B cell (primary cell): ENCODE results near the gene SLC19A1. TPM values are rescaled to one million over a fixed set of nuclear protein-coding genes. Genes with fewer than 3 reads are reported as not detected.

Experiments used
- ATAC-seq: fragments of 200-7000 bp; cut with Tn5 transposase; one replicate; pipeline ENCODE4 v1.10.0; 2021; ENCODE audit warnings: low read depth, mild to moderate bottlenecking, moderate number of reproducible peaks, moderate library complexity
- CTCF ChIA-PET: fragments of 350-600 bp; sonication (Branson Sonifier 250); formaldehyde crosslinking; loops from one replicate; lab custom pipeline; 2021; ENCODE audit warnings: antibody characterized with exemption, inconsistent platforms; lab: Charles Lee
- POLR2A ChIA-PET: fragments of 350-600 bp; sonication (Branson Sonifier 250); formaldehyde crosslinking; loops from one replicate; lab custom pipeline; 2021; ENCODE audit warnings: antibody characterized with exemption; lab: Charles Lee
- DNase-seq: peaks from one replicate; pipeline ENCODE4 v3.0.0; 2013
- H2AFZ ChIP-seq: 2 replicates; pipeline ENCODE4 v1.6.1; 2012; ENCODE audit warnings: mild to moderate bottlenecking, low read depth, low read length; ENCODE audit not compliant: insufficient read depth, poor library complexity, severe bottlenecking
- H3K27ac ChIP-seq, 2 donors: 1 replicate in 1 of 2; 2 replicates in 1 of 2; pipeline ENCODE4 v1.5.1; 2012 to 2013; ENCODE audit warnings: low read length in 2 of 2, mild to moderate bottlenecking in 2 of 2, moderate library complexity in 1 of 2
- H3K27me3 ChIP-seq, 4 experiments: fragments of 200-600 bp in 1 of 4; sonication (generic) in 1 of 4; replicated peaks in 1 of 4; 1 replicate in 2 of 4; 2 replicates in 2 of 4; pipeline versions ENCODE4 v1.6.1 to v1.7.0; 2013 to 2016; ENCODE audit warnings: low read length in 3 of 4, mild to moderate bottlenecking in 2 of 4, mixed read lengths in 1 of 4, moderate library complexity in 1 of 4; ENCODE audit not compliant: insufficient read depth in 4 of 4, control insufficient read depth in 3 of 4; ENCODE audit errors: control extremely low read depth in 1 of 4
- H3K36me3 ChIP-seq, 2 experiments: replicated peaks in 1 of 2; 1 replicate in 1 of 2; 2 replicates in 1 of 2; pipeline versions ENCODE4 v1.6.1 to v1.7.1; 2013; ENCODE audit warnings: low read length in 1 of 2; ENCODE audit not compliant: insufficient read depth in 2 of 2, control insufficient read depth in 1 of 2; ENCODE audit errors: control extremely low read depth in 1 of 2, extremely low read depth in 1 of 2
- H3K4me1 ChIP-seq, 2 donors: fragments of 200-600 bp in 1 of 2; sonication (generic) in 1 of 2; 1 replicate in 1 of 2; 2 replicates in 1 of 2; pipeline versions ENCODE4 v1.5.1 to v1.6.1; 2013 to 2017; ENCODE audit warnings: low read length in 2 of 2; ENCODE audit not compliant: control insufficient read depth in 2 of 2, insufficient read depth in 2 of 2
- H3K4me2 ChIP-seq: replicated peaks from 2 replicates; pipeline ENCODE3; 2012; ENCODE audit warnings: mild to moderate bottlenecking, low read depth, low read length; ENCODE audit not compliant: poor library complexity, severe bottlenecking
- H3K4me3 ChIP-seq, 5 experiments: fragments of 200-600 bp in 1 of 5; sonication (generic) in 1 of 5; 1 replicate in 3 of 5; 2 replicates in 2 of 5; pipeline versions ENCODE4 v1.5.1 to v1.7.0; 2011 to 2016; ENCODE audit warnings: low read length in 4 of 5, mild to moderate bottlenecking in 4 of 5, low read depth in 2 of 5, control low read depth in 1 of 5, moderate library complexity in 1 of 5; ENCODE audit not compliant: insufficient read depth in 1 of 5; ENCODE audit errors: control extremely low read depth in 1 of 5, extremely low read depth in 1 of 5
- H3K79me2 ChIP-seq: fragments of 200-600 bp; sonication (generic); one replicate; pipeline ENCODE4 v1.6.0; 2016; ENCODE audit warnings: low read length; ENCODE audit not compliant: control insufficient read depth, insufficient read depth
- H3K9ac ChIP-seq: fragments of 200-600 bp; sonication (generic); 2 replicates; pipeline ENCODE4 v1.6.1; 2017; ENCODE audit warnings: mild to moderate bottlenecking, low read length, moderate library complexity
- H3K9me3 ChIP-seq, 3 donors: one replicate each; pipeline versions ENCODE4 v1.6.1 to v1.7.1; 2013; ENCODE audit warnings: low read length in 2 of 3; ENCODE audit not compliant: control insufficient read depth in 2 of 3, insufficient read depth in 1 of 3; ENCODE audit errors: control extremely low read depth in 1 of 3
- H4K20me1 ChIP-seq: 2 replicates; pipeline ENCODE4 v1.6.0; 2012; ENCODE audit warnings: mild to moderate bottlenecking, low read length; ENCODE audit not compliant: insufficient read depth, control insufficient read depth, poor library complexity, severe bottlenecking
- H3K27ac Mint-ChIP-seq: one replicate; pipeline ENCODE4 v1.8.0; 2021; ENCODE audit warnings: mixed read lengths
- H3K27me3 Mint-ChIP-seq: one replicate; pipeline ENCODE4 v1.8.0; 2021; ENCODE audit warnings: mixed read lengths
- H3K4me1 Mint-ChIP-seq: one replicate; pipeline ENCODE4 v1.8.0; 2021; ENCODE audit warnings: mixed read lengths
- H3K4me3 Mint-ChIP-seq: one replicate; pipeline ENCODE4 v1.8.0; 2021; ENCODE audit warnings: mixed read lengths
- H3K9me3 Mint-ChIP-seq: one replicate; pipeline ENCODE4 v1.8.0; 2022; ENCODE audit warnings: mixed read lengths; ENCODE audit not compliant: insufficient read depth
- EZH2 ChIP-seq: IDR thresholded peaks from 2 replicates; pipeline ENCODE4 v1.6.1; 2012; ENCODE audit warnings: borderline replicate concordance, low read depth, mild to moderate bottlenecking, moderate library complexity, low read length; ENCODE audit not compliant: insufficient read depth, poor library complexity, severe bottlenecking
- WGBS: methylation state at CpG from one replicate; pipeline ENCODE4 v1.1.5; 2013; ENCODE audit warnings: missing lambda C conversion rate; ENCODE audit not compliant: insufficient coverage; 5-methylcytosine and 5-hydroxymethylcytosine counted together
- intact Hi-C: fragments of 100-400 bp; cut with micrococcal nuclease; formaldehyde crosslinking; loops from one replicate; pipeline ENCODE4 v1.10.0; 2022
- polyA plus RNA-seq: library from polyadenylated mRNA; depleted of rRNA; stranded (reverse); fragments of >200 nt; gene quantifications from 2 replicates; pipeline ENCODE4 v1.2.3, GENCODE V29; 2012
- total RNA-seq, 2 donors: library from RNA; stranded (reverse); fragments of 120-200 nt in 1 of 2; gene quantifications; 1 replicate in 1 of 2; 2 replicates in 1 of 2; pipeline versions ENCODE4 v1.2.3 to v1.2.4, GENCODE V29; 2013 to 2022
- TF ChIP-seq, protein P1 (sequence below): fragments of 200-600 bp; IDR thresholded peaks from one replicate; pipeline ENCODE4 v1.8.0; 2022; ENCODE audit warnings: antibody characterized with exemption, mild to moderate bottlenecking

Gene SLC19A1
- total and polyA plus RNA-seq, 2 donors (not counting 1 experiment from before 2014, with no cell fraction given), result 8.7 to 10.1 TPM

DNA sequence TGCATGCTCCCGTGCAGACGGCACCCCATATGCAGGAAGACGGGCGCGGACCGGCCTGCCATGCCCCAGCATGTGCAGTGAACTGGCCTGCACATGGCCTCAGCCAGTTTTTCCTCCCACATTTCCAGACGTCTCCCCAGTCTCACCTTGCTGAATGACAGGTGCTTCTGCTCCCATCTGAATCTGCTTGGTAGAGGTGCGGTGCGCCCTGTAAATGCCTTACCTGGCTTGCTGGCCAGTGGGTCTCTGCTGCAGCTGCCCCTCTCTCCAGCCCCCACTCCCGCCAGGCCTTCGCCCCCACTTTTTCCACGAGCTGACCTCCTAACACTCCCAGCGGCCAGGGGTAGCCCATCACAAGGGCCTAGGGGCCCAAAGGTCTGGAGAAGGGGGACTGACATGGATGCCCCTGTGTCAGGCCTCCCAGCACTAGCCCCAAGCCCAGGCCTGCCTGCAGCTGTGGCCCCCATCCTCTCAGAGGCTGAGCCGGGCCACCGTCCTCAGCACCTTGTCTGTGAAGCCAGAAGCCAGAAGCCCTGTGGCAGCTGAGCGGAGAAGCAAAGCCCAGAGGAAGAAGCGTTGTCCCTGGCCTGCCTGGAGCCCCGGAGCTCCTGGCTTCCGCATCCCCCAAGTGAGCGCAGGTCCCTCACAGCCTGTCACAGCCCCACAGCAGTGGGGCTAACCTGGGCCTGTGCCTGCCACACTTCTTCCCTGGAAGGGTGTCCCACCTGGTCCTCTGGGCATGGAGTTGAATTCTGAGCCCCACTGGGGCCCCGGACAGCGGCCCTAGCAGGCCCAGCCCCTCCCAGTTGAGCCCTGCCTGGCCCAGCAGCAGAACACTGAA is 3.7 kb upstream of the SLC19A1 start:
- H4K20me1 ChIP-seq, result no peaks in the 10 kb centered on the region
- 91% methylated on average over 22 of the region's 22 CpGs for WGBS
- ChIA-PET CTCF (interaction anchor here (1.1 kb wide), 1 partner anchor 405 kb away, joined by 3 read pairs; no protein-coding TSS in a partner anchor), POLR2A (no interaction called here)
- H2AFZ ChIP-seq, result no peak overlapping the region
- peaks cover 27 to 39% of the 10 kb centered on the region in 2 donors for H3K4me1 ChIP-seq
- H3K27ac ChIP-seq, result no peak overlapping the region
- TF ChIP-seq, protein P1, sequence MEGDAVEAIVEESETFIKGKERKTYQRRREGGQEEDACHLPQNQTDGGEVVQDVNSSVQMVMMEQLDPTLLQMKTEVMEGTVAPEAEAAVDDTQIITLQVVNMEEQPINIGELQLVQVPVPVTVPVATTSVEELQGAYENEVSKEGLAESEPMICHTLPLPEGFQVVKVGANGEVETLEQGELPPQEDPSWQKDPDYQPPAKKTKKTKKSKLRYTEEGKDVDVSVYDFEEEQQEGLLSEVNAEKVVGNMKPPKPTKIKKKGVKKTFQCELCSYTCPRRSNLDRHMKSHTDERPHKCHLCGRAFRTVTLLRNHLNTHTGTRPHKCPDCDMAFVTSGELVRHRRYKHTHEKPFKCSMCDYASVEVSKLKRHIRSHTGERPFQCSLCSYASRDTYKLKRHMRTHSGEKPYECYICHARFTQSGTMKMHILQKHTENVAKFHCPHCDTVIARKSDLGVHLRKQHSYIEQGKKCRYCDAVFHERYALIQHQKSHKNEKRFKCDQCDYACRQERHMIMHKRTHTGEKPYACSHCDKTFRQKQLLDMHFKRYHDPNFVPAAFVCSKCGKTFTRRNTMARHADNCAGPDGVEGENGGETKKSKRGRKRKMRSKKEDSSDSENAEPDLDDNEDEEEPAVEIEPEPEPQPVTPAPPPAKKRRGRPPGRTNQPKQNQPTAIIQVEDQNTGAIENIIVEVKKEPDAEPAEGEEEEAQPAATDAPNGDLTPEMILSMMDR, result no peak
- TF ChIP-seq EZH2, result no peak
- H3K9ac ChIP-seq, result no peak overlapping the region
- H3K9me3 ChIP-seq, result no peaks in the 10 kb centered on the region
- H3K27me3 Mint-ChIP-seq, result no peaks in the 10 kb centered on the region
- DNase-seq (no peak), ATAC-seq (no peak)
- H3K4me3 Mint-ChIP-seq, result no peak overlapping the region
- H3K27ac Mint-ChIP-seq, result peak overlapping the region; percentile 15
- H3K36me3 ChIP-seq, result no peaks in the 10 kb centered on the region
- H3K27me3 ChIP-seq, result no peaks in the 10 kb centered on the region
- no peaks in the 10 kb centered on the region for H3K9me3 Mint-ChIP-seq
- intact Hi-C loops, result no loop called here
- no peaks in the 10 kb centered on the region for H3K79me2 ChIP-seq
- peaks cover 23% of the 10 kb centered on the region for H3K4me1 Mint-ChIP-seq
- no peak overlapping the region for H3K4me3 ChIP-seq
- H3K4me2 ChIP-seq, result no peak overlapping the region

GRCh38 chr21:45545236-45545570 is 3.0 kb upstream of the SLC19A1 start:
- no peak overlapping the region for H3K9ac ChIP-seq
- no peak overlapping the region for H3K27ac ChIP-seq
- DNase-seq, result no peak
- no peak overlapping the region for H3K4me3 ChIP-seq
- Mint-ChIP-seq H3K4me1 (peaks cover 21% of the 10 kb centered on the region), H3K27ac (peak overlapping the region; percentile 15), H3K27me3 (no peaks in the 10 kb centered on the region), H3K9me3 (no peaks in the 10 kb centered on the region), H3K4me3 (no peak overlapping the region)
- intact Hi-C loops, result no loop called here
- CTCF ChIA-PET, result no interaction called here
- no peaks in the 10 kb centered on the region for H3K36me3 ChIP-seq
- WGBS, result 86% methylated on average over 6 of the region's 6 CpGs
- no peaks in the 10 kb centered on the region for H3K27me3 ChIP-seq
- H4K20me1 ChIP-seq, result no peaks in the 10 kb centered on the region
- H3K4me1 ChIP-seq, result peaks cover 22 to 33% of the 10 kb centered on the region in 2 donors
- no peak overlapping the region for H3K4me2 ChIP-seq
- H3K9me3 ChIP-seq, result no peaks in the 10 kb centered on the region
- no peaks in the 10 kb centered on the region for H3K79me2 ChIP-seq
- TF ChIP-seq EZH2, result no peak
- TF ChIP-seq, protein P1, result no peak
- H2AFZ ChIP-seq, result no peak overlapping the region
- POLR2A ChIA-PET, result no interaction called here
- ATAC-seq, result no peak
